K562 (cell line): ENCODE data around the gene FAM180B. TPM values are rescaled to one million over a fixed set of nuclear protein-coding genes. Genes with fewer than 3 reads are reported as not detected.

Experiments
- ATAC-seq: fragments of 200-7000 bp; cut with Tn5 transposase; 3 replicates; pipeline ENCODE4 v1.9.1; 2020; ENCODE audit warnings: moderate library complexity
- BruUV-seq: library from RNA; stranded (reverse); fragments of 400-500 nt; replicated peaks from 2 replicates; lab custom pipeline; 2021; lab: Mats Ljungman, UMichigan
- CTCF ChIA-PET: fragments of 300-600 bp; formaldehyde crosslinking; extraction: SDS; loops from one replicate; lab custom pipeline; 2021; ENCODE audit warnings: low intra/inter-chr PET ratio; lab: Yijun Ruan, JAX
- POLR2A ChIA-PET: fragments of 300-600, 350-650 bp; sonication (Branson Sonifier 250); formaldehyde crosslinking; extraction: SDS; loops from one replicate; lab custom pipeline; 2021; ENCODE audit warnings: antibody characterized with exemption, inconsistent platforms; lab: Yijun Ruan, JAX
- DNase-seq, 4 experiments: peaks; one replicate each; pipeline versions ENCODE4 v3.0.0 to v3.0.0-alpha.2; 2011 to 2018; ENCODE audit warnings: low spot score in 3 of 4, mixed read lengths in 3 of 4; ENCODE audit errors: extremely low read depth in 1 of 4
- FAIRE-seq: peaks from 2 replicates; lab custom pipeline; 2011; peaks lifted over from hg19 to GRCh38; lab: Jason Lieb, UNC
- H2AFZ ChIP-seq: 2 replicates; pipeline ENCODE4 v1.6.0; 2011; ENCODE audit warnings: low read depth, low read length, control low read depth, inconsistent platforms
- H3K27ac ChIP-seq: fragments of 200-600 bp; 3 replicates; pipeline ENCODE4 v1.8.0; 2011; ENCODE audit warnings: low read depth, mild to moderate bottlenecking, control low read depth, inconsistent platforms, low read length, moderate library complexity, mixed read lengths; ENCODE audit errors: extremely low read depth
- H3K27me3 ChIP-seq, 2 experiments: fragments of 300-600 bp in 1 of 2; 2 replicates in 1 of 2; 3 replicates in 1 of 2; pipeline versions ENCODE4 v1.6.0 to v1.8.0; 2011; ENCODE audit warnings: inconsistent platforms in 2 of 2, low read length in 2 of 2, mild to moderate bottlenecking in 1 of 2, mixed read lengths in 1 of 2, moderate library complexity in 1 of 2; ENCODE audit not compliant: control insufficient read depth in 2 of 2, insufficient read depth in 2 of 2
- H3K36me3 ChIP-seq: fragments of 300-600 bp; 3 replicates; pipeline ENCODE4 v1.8.0; 2011; ENCODE audit warnings: mild to moderate bottlenecking, low read length, inconsistent platforms; ENCODE audit not compliant: control insufficient read depth, insufficient read depth
- H3K4me1 ChIP-seq, 2 experiments: fragments of 200-600 bp in 1 of 2; replicated peaks in 1 of 2; 2 replicates in 1 of 2; 3 replicates in 1 of 2; pipeline versions ENCODE4 v1.5.1 to v1.8.0; 2011; ENCODE audit warnings: inconsistent platforms in 2 of 2, low read length in 2 of 2, mild to moderate bottlenecking in 1 of 2, mixed read lengths in 1 of 2, moderate library complexity in 1 of 2; ENCODE audit not compliant: control insufficient read depth in 2 of 2, insufficient read depth in 2 of 2
- H3K4me2 ChIP-seq: 2 replicates; pipeline ENCODE4 v1.6.1; 2011; ENCODE audit warnings: low read length, control low read depth, inconsistent platforms, mixed read lengths; ENCODE audit not compliant: insufficient read depth
- H3K4me3 ChIP-seq: fragments of 200-600 bp; sonication (generic), shearing (Covaris generic); 2 replicates; pipeline ENCODE4 v1.5.1; 2016; ENCODE audit warnings: control low read depth, inconsistent platforms
- H3K79me2 ChIP-seq: fragments of 200-600 bp; 3 replicates; pipeline ENCODE4 v1.8.0; 2011; ENCODE audit warnings: low read length, inconsistent platforms; ENCODE audit not compliant: control insufficient read depth, insufficient read depth
- H3K9ac ChIP-seq, 2 experiments: 2 replicates each; pipeline versions ENCODE4 v1.6.0 to v1.6.1; 2011; ENCODE audit warnings: low read depth in 2 of 2, low read length in 2 of 2, control low read depth in 1 of 2, inconsistent platforms in 1 of 2, mild to moderate bottlenecking in 1 of 2, mixed read lengths in 1 of 2; ENCODE audit not compliant: insufficient read depth in 1 of 2
- H3K9me1 ChIP-seq: one replicate; pipeline ENCODE4 v1.6.0; 2011; ENCODE audit warnings: inconsistent platforms, mild to moderate bottlenecking, low read length, moderate library complexity; ENCODE audit not compliant: control insufficient read depth, insufficient read depth
- H3K9me3 ChIP-seq: replicated peaks from 2 replicates; pipeline ENCODE4 v1.5.1; 2011; ENCODE audit warnings: low read depth, low read length, inconsistent platforms; ENCODE audit not compliant: control insufficient read depth, insufficient read depth
- H4K20me1 ChIP-seq: replicated peaks from 2 replicates; pipeline ENCODE4 v1.6.1; 2011; ENCODE audit warnings: low read length, inconsistent platforms, mixed read lengths; ENCODE audit not compliant: control insufficient read depth, insufficient read depth
- BDP1 ChIP-seq: IDR thresholded peaks from 3 replicates; pipeline ENCODE4 v1.6.1; 2011; ENCODE audit not compliant: insufficient read length, insufficient read depth
- BRF1 ChIP-seq: IDR thresholded peaks from 3 replicates; pipeline ENCODE4 v1.6.1; 2011; ENCODE audit warnings: borderline replicate concordance, mild to moderate bottlenecking; ENCODE audit not compliant: insufficient read length; ENCODE audit errors: extremely low read depth
- FOXP1 ChIP-seq: sonication (generic); formaldehyde crosslinking; IDR thresholded peaks from 2 replicates; pipeline ENCODE4 v1.8.0; 2022; ENCODE audit warnings: mild to moderate bottlenecking, missing genetic modification reagents
- GATA2 ChIP-seq: sonication (generic); formaldehyde crosslinking; IDR thresholded peaks from 2 replicates; pipeline ENCODE4 v1.4.0; 2020; ENCODE audit warnings: mild to moderate bottlenecking, missing genetic modification reagents
- KLF13 ChIP-seq: fragments of 450-650 bp; IDR thresholded peaks from 2 replicates; pipeline ENCODE4 v1.6.1; 2016; ENCODE audit warnings: missing genetic modification characterization, low read depth, mild to moderate bottlenecking, missing compliant biosample characterization, moderate library complexity, borderline replicate concordance
- NBN ChIP-seq: fragments of 450-650 bp; IDR thresholded peaks from 2 replicates; pipeline ENCODE4 v1.6.1; 2016; ENCODE audit warnings: low read depth, mild to moderate bottlenecking
- NELFE ChIP-seq: IDR thresholded peaks from 2 replicates; pipeline ENCODE4 v1.6.1; 2011; ENCODE audit warnings: mild to moderate bottlenecking; ENCODE audit not compliant: insufficient read depth, insufficient read length
- SMAD3 ChIP-seq: fragments of 450-650 bp; formaldehyde crosslinking; conservative IDR thresholded peaks from 2 replicates; pipeline ENCODE4 v1.4.0; 2020; ENCODE audit warnings: mild to moderate bottlenecking
- SP1 ChIP-seq: sonication (generic); formaldehyde crosslinking; IDR thresholded peaks from 2 replicates; pipeline ENCODE4 v1.8.1; 2022; ENCODE audit warnings: mild to moderate bottlenecking, missing genetic modification reagents
- THRAP3 ChIP-seq: fragments of 450-650 bp; IDR thresholded peaks from 2 replicates; pipeline ENCODE4 v1.6.1; 2016; ENCODE audit warnings: mild to moderate bottlenecking, inconsistent platforms, borderline replicate concordance
- YY1 ChIP-seq, 3 experiments: IDR thresholded peaks; 2 replicates each; pipeline ENCODE4 v1.6.1; 2011; ENCODE audit warnings: low read length in 2 of 3, mild to moderate bottlenecking in 2 of 3, moderate library complexity in 2 of 3, borderline replicate concordance in 1 of 3, control low read depth in 1 of 3, low read depth in 1 of 3; ENCODE audit not compliant: insufficient read depth in 3 of 3, insufficient replicate concordance in 2 of 3, control insufficient read depth in 1 of 3, insufficient read length in 1 of 3; ENCODE audit errors: extremely low read depth in 1 of 3
- ZFP36 ChIP-seq: fragments of 150-350 bp; IDR thresholded peaks from 2 replicates; pipeline ENCODE4 v1.6.1; 2018; ENCODE audit warnings: low read length, low read depth; ENCODE audit not compliant: partially characterized antibody
- WGBS: fragments of 100-300 bp; shearing (Covaris generic); methylation state at CpG from one replicate; pipeline ENCODE4 v1.1.6; 2016; ENCODE audit warnings: low coverage, mixed read lengths; ENCODE audit not compliant: insufficient coverage; ENCODE audit errors: missing lambda C conversion rate; 5-methylcytosine and 5-hydroxymethylcytosine counted together
- in situ Hi-C: fragments of 300-500 bp; cut with MboI; formaldehyde crosslinking; loops from 4 replicates; pipeline ENCODE4 v1.15.0; 2018; ENCODE audit warnings: inconsistent platforms, mixed read lengths
- intact Hi-C: fragments of 100-400 bp; cut with micrococcal nuclease; formaldehyde crosslinking; loops from 2 replicates; pipeline ENCODE4 v1.14.2; 2022
- polyA plus RNA-seq, 8 experiments: library from polyadenylated mRNA; depleted of rRNA in 4 of 8; stranded (reverse) in 5 of 8; unstranded in 3 of 8; fragments of >200 nt; fragmentation: Nextera tagmentation in 2 of 8; fragmentation: Illumina TruSeq in 1 of 8; extraction: Ambion mirVana in 2 of 8; extraction: Trizol in 1 of 8; gene quantifications; 2 replicates each; pipeline versions ENCODE4 v1.2.1 to v1.2.3, GENCODE V29; 2011 to 2014; ENCODE audit warnings: inconsistent platforms in 1 of 8, missing spikeins in 1 of 8
- total RNA-seq, 7 experiments: library from RNA; depleted of rRNA in 6 of 7; stranded (reverse); fragments of >200 nt in 6 of 7; fragmentation: Illumina TruSeq in 2 of 7; extraction: Trizol in 2 of 7; gene quantifications; 2 replicates each; pipeline versions ENCODE4 v1.2.1 to v1.2.3, GENCODE V29; 2011 to 2021; ENCODE audit warnings: low replicate concordance in 1 of 7
- TF ChIP-seq, protein P1 (sequence below): fragments of 250-450 bp; sonication (Bioruptor Pico); IDR thresholded peaks from 2 replicates; pipeline ENCODE4 v1.4.0; 2020; ENCODE audit warnings: mild to moderate bottlenecking, moderate library complexity, borderline replicate concordance
- TF ChIP-seq, protein P2 (sequence below): sonication (generic); formaldehyde crosslinking; IDR thresholded peaks from 2 replicates; pipeline ENCODE4 v1.9.0; 2022; ENCODE audit warnings: mild to moderate bottlenecking, missing genetic modification reagents
- TF ChIP-seq, protein P3 (sequence below): fragments of 250-450 bp; sonication (Bioruptor Pico); IDR thresholded peaks from 2 replicates; pipeline ENCODE4 v1.9.0; 2021; ENCODE audit warnings: mild to moderate bottlenecking
- TF ChIP-seq, protein P4 (sequence below): fragments of 450-650 bp; IDR thresholded peaks from 2 replicates; pipeline ENCODE4 v1.6.1; 2016

Gene FAM180B
- total and polyA plus RNA-seq, 9 of the 15 experiments (the other 6 are each of a cell fraction or from before 2014, with no cell fraction given) = 0.05 to 0.14 TPM; not detected in 7

DNA sequence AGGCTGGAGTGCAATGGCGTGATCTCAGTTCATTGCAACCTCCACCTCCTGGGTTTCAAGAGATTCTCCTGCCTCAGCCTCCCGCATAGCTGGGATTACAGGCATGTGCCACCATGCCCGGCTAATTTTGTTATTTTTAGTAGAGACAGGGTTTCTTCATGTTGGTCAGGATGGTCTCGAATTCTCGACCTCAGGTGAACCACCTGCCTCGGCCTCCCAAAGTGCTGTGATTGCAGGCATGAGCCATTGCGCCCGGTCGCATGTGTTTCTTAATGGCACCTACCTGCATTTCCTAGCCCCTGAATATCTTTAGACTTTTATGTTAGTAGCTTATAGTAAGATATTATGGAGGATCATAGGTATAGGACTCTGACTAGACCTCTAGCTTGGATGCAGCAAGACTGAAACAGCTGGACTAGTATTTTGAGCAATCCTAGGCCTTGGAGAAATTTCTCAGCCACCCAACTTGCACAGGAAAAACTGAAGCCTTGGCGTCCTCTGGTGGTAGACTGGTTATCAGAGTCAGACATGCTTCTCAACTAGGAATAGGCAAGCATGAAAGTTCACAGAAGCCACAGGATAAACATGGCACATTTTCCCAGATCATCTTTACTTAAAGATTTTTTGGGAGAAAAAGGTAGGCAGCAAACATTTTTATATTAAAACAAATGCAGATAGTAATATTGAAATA is 30.4 kb downstream of the FAM180B start (continued):
- TF ChIP-seq KLF13 = no peak
- TF ChIP-seq, protein P1, sequence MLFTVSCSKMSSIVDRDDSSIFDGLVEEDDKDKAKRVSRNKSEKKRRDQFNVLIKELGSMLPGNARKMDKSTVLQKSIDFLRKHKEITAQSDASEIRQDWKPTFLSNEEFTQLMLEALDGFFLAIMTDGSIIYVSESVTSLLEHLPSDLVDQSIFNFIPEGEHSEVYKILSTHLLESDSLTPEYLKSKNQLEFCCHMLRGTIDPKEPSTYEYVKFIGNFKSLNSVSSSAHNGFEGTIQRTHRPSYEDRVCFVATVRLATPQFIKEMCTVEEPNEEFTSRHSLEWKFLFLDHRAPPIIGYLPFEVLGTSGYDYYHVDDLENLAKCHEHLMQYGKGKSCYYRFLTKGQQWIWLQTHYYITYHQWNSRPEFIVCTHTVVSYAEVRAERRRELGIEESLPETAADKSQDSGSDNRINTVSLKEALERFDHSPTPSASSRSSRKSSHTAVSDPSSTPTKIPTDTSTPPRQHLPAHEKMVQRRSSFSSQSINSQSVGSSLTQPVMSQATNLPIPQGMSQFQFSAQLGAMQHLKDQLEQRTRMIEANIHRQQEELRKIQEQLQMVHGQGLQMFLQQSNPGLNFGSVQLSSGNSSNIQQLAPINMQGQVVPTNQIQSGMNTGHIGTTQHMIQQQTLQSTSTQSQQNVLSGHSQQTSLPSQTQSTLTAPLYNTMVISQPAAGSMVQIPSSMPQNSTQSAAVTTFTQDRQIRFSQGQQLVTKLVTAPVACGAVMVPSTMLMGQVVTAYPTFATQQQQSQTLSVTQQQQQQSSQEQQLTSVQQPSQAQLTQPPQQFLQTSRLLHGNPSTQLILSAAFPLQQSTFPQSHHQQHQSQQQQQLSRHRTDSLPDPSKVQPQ (CRISPR knock-in tag) = no peak
- TF ChIP-seq NBN = no peak
- TF ChIP-seq BRF1 = no peak
- no peak for TF ChIP-seq FOXP1 (CRISPR knock-in tag)
- TF ChIP-seq, all 486 proteins: peak for 10

DNA sequence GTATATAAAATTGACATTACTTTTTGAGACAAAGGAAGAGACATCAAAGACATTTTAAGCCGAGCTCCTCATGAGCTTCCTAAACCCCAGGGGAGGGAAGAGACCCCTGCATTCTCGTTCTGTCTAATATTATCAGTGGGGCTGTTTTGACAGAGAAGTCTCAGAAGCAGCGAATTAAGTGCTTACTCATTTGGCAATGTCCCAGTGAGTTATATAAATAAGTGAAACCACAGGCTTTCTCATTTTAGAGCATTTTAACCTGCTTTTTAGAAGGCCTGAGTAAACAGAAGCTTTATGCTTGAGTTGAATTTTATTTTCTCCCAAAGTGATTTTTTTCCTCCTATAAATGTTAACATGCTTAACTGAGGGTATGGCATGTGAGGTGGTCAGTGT is 30.9 kb downstream of the FAM180B start:
- FAIRE-seq = no peak
- TF ChIP-seq ZFP36 (no peak), YY1 (IDR thresholded peaks at IDR 0.05; ENCODE audit: borderline replicate concordance in 1 of 3, control insufficient read depth in 1 of 3, extremely low read depth in 1 of 3, insufficient read depth in 3 of 3, insufficient read length in 1 of 3, insufficient replicate concordance in 2 of 3, low read depth in 1 of 3, low read length in 2 of 3) (no peak), BDP1 (no peak), NELFE (no peak), THRAP3 (no peak), GATA2 (CRISPR knock-in tag) (no peak), SMAD3 (CRISPR knock-in tag) (no peak), SP1 (CRISPR knock-in tag) (no peak)
- TF ChIP-seq, protein P2, sequence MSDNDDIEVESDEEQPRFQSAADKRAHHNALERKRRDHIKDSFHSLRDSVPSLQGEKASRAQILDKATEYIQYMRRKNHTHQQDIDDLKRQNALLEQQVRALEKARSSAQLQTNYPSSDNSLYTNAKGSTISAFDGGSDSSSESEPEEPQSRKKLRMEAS = no peak
- TF ChIP-seq, protein P3, sequence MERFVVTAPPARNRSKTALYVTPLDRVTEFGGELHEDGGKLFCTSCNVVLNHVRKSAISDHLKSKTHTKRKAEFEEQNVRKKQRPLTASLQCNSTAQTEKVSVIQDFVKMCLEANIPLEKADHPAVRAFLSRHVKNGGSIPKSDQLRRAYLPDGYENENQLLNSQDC (CRISPR knock-in tag) = no peak
- TF ChIP-seq, protein P4, sequence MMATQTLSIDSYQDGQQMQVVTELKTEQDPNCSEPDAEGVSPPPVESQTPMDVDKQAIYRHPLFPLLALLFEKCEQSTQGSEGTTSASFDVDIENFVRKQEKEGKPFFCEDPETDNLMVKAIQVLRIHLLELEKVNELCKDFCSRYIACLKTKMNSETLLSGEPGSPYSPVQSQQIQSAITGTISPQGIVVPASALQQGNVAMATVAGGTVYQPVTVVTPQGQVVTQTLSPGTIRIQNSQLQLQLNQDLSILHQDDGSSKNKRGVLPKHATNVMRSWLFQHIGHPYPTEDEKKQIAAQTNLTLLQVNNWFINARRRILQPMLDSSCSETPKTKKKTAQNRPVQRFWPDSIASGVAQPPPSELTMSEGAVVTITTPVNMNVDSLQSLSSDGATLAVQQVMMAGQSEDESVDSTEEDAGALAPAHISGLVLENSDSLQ = no peak

More for the DNA sequence above, 30.9 kb downstream of the FAM180B start:
- intact Hi-C loops (loop anchor here (1.0 to 10.0 kb wide), 5 partner anchors 67 to 243 kb away; partner anchors contain the start of gene SPI1), in situ Hi-C loops (no loop called here)
- Histone ChIP-seq H3K4me3 (no peak overlapping the region), H3K36me3 (peaks cover 53% of the 10 kb centered on the region), H3K27ac (no peak overlapping the region), H4K20me1 (no peaks in the 10 kb centered on the region), H3K79me2 (no peaks in the 10 kb centered on the region), H3K9ac (no peak overlapping the region), H3K9me1 (no peaks in the 10 kb centered on the region), H3K27me3 (no peaks in the 10 kb centered on the region), H3K4me1 (no peaks in the 10 kb centered on the region), H3K9me3 (no peaks in the 10 kb centered on the region), H2AFZ (no peak overlapping the region), H3K4me2 (no peak overlapping the region)
- CTCF ChIA-PET = interaction anchor here (0.7 to 1.7 kb wide), 5 partner anchors 66 to 243 kb away, joined by 3 to 7 read pairs (median 3); no protein-coding TSS in a partner anchor
- WGBS = 49% methylated on average over 3 of the region's 3 CpGs
- no TSS peak for BruUV-seq
- no peak for ATAC-seq
- no peak for DNase-seq
- POLR2A ChIA-PET = interaction anchor here (0.7 to 1.3 kb wide), 5 partner anchors 10 to 39 kb away, joined by 3 to 9 read pairs (median 3); partner anchors contain the start of genes FAM180B, KBTBD4 and NDUFS3
